Measurements from ENCODE around the gene CARNS1. TPM values are rescaled to one million over a fixed set of nuclear protein-coding genes. Genes with fewer than 3 reads are reported as not detected.
A peak's percentile ranks its signal among the peaks of the same experiment; 100 is the strongest.
"Not testable (repeated sequence)": the region's sequence is repeated elsewhere in the genome, so short reads cannot be mapped to it uniquely, and the experiment has no call there.

Gene CARNS1
- total and polyA plus RNA-seq, 2 of the 13 experiments (the other 11 are each of a cell fraction or from before 2014, with no cell fraction given): not detected

DNA sequence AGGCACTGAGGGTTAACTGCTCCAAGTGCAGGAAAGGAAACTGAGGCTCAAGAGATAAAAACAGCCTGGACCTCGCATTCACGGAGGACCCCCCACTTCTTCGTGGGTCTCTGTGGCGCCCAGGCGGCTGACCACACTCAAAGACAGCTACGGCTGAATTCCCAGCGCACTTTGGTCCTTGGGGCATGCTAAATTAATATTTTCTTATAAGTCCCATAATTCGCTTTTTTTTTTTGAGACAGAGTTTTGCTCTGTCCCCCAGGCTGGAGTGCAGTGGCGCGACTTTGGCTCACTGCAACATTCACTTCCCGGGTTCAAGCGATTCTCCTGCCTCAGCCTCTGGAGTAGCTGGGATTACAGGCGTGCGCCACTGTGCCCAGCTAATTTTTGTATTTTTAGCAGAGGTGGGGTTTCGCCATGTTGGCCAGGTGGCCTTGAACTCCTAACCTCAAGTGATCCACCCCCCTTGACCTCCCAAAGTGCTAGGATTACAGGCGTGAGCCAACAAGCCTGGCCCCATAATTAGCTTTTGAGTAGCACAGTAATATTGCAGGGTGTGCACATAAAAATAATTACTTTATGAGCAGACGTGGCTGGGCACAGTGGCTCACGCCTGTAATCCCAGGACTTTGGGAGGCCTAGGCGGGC, 13.2 kb upstream of the CARNS1 start:
- H2AFZ ChIP-seq (ENCODE audit: low read length); intact Hi-C loops (cut with micrococcal nuclease; ENCODE audit: unreplicated experiment): not testable (repeated sequence)
- peaks cover 14% of the 10 kb centered on the region for H3K79me2 ChIP-seq (ENCODE audit: insufficient read depth, low read length)
- TF ChIP-seq ZBTB38 (CRISPR knock-in tag; IDR thresholded peaks at IDR 0.05) (peak; percentile 67), NR2F6 (IDR thresholded peaks at IDR 0.05) (peak; percentile 68; the same call in 1 of the 2 replicates), NR2F6 (CRISPR knock-in tag; IDR thresholded peaks at IDR 0.05) (peak; percentile 74), RXRA (CRISPR knock-in tag; IDR thresholded peaks at IDR 0.05) (0 out of 2 replicates have a peak, but pooled peaks have one; percentile 5), TAF1 (CRISPR knock-in tag; IDR thresholded peaks at IDR 0.05) (0 out of 2 replicates have a peak, but pooled peaks have one; percentile 31), ZNF232 (CRISPR knock-in tag; IDR thresholded peaks at IDR 0.05; ENCODE audit: borderline replicate concordance) (0 out of 2 replicates have a peak, but pooled peaks have one; percentile 25), NCOR1 (IDR thresholded peaks at IDR 0.05; ENCODE audit: borderline replicate concordance, low read length) (0 out of 2 replicates have a peak, but pooled peaks have one; percentile 26), GATA4 (IDR thresholded peaks at IDR 0.05; ENCODE audit: borderline replicate concordance, low read depth) (0 out of 2 replicates have a peak, but pooled peaks have one; percentile 6), PITX1 (CRISPR knock-in tag; IDR thresholded peaks at IDR 0.05) (peak; percentile 52; the same call in 1 of the 2 replicates), NR2F1 (CRISPR knock-in tag; IDR thresholded peaks at IDR 0.05) (0 out of 4 replicates have a peak, but pooled peaks of 1 of the 2 experiments have one; percentile 22), RARA (CRISPR knock-in tag; IDR thresholded peaks at IDR 0.05) (peak; percentile 72), ZNF224 (CRISPR knock-in tag; IDR thresholded peaks at IDR 0.05) (peak; percentile 32; the same call in 1 of the 2 replicates)
- TF ChIP-seq, protein P1, sequence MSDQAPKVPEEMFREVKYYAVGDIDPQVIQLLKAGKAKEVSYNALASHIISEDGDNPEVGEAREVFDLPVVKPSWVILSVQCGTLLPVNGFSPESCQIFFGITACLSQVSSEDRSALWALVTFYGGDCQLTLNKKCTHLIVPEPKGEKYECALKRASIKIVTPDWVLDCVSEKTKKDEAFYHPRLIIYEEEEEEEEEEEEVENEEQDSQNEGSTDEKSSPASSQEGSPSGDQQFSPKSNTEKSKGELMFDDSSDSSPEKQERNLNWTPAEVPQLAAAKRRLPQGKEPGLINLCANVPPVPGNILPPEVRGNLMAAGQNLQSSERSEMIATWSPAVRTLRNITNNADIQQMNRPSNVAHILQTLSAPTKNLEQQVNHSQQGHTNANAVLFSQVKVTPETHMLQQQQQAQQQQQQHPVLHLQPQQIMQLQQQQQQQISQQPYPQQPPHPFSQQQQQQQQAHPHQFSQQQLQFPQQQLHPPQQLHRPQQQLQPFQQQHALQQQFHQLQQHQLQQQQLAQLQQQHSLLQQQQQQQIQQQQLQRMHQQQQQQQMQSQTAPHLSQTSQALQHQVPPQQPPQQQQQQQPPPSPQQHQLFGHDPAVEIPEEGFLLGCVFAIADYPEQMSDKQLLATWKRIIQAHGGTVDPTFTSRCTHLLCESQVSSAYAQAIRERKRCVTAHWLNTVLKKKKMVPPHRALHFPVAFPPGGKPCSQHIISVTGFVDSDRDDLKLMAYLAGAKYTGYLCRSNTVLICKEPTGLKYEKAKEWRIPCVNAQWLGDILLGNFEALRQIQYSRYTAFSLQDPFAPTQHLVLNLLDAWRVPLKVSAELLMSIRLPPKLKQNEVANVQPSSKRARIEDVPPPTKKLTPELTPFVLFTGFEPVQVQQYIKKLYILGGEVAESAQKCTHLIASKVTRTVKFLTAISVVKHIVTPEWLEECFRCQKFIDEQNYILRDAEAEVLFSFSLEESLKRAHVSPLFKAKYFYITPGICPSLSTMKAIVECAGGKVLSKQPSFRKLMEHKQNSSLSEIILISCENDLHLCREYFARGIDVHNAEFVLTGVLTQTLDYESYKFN (CRISPR knock-in tag; conservative IDR thresholded peaks at IDR 0.05): 0 out of 2 replicates have a peak, but pooled peaks have one; percentile 37
- TF ChIP-seq, protein P2, sequence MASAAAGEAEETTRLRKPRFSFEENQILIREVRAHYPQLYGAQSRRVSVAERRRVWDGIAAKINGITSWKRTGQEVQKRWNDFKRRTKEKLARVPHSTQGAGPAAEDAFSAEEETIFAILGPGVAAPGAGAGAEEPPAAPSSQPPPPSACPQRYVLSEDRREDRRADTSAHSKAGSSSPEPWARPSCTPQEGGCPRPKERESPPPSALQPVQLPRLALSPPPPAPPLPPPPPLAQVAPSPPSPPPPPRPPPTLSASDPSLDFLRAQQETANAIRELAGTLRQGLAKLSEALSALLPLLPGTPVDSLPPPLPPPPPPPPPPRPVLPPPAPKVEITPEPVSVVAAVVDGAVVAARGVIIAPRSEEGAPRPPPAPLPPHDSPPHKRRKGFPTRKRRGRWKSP (CRISPR knock-in tag; IDR thresholded peaks at IDR 0.05): peak; percentile 47; the same call in 1 of the 2 replicates
- TF ChIP-seq, protein P3, sequence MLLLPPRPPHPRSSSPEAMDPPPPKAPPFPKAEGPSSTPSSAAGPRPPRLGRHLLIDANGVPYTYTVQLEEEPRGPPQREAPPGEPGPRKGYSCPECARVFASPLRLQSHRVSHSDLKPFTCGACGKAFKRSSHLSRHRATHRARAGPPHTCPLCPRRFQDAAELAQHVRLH (CRISPR knock-in tag; IDR thresholded peaks at IDR 0.05; ENCODE audit: borderline replicate concordance, low read depth): 0 out of 2 replicates have a peak, but pooled peaks have one; percentile 0
- TF ChIP-seq, protein P4, sequence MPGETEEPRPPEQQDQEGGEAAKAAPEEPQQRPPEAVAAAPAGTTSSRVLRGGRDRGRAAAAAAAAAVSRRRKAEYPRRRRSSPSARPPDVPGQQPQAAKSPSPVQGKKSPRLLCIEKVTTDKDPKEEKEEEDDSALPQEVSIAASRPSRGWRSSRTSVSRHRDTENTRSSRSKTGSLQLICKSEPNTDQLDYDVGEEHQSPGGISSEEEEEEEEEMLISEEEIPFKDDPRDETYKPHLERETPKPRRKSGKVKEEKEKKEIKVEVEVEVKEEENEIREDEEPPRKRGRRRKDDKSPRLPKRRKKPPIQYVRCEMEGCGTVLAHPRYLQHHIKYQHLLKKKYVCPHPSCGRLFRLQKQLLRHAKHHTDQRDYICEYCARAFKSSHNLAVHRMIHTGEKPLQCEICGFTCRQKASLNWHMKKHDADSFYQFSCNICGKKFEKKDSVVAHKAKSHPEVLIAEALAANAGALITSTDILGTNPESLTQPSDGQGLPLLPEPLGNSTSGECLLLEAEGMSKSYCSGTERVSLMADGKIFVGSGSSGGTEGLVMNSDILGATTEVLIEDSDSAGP (CRISPR knock-in tag; IDR thresholded peaks at IDR 0.05; ENCODE audit: borderline replicate concordance): 0 out of 2 replicates have a peak, but pooled peaks have one; percentile 37

More for the DNA sequence above, 13.2 kb upstream of the CARNS1 start:
- peak overlapping the region; percentile 60; the same call in 1 of the 2 replicates for H3K9ac ChIP-seq (ENCODE audit: insufficient read depth, low read depth, low read length)
- FAIRE-seq; H3K9me3 ChIP-seq (ENCODE audit: low read length); ATAC-seq; H3K27me3 ChIP-seq (ENCODE audit: control insufficient read depth in 1 of 2, insufficient read depth in 2 of 2, low read length in 2 of 2); DNase-seq (ENCODE audit: low spot score); H4K20me1 ChIP-seq (ENCODE audit: insufficient read depth, low read length): not testable (repeated sequence)
- WGBS (ENCODE audit: low lambda C conversion rate): 67% methylated on average over 18 of the region's 19 CpGs
- H3K4me1 ChIP-seq (ENCODE audit: insufficient read depth, low read length): peaks cover 58% of the 10 kb centered on the region
- in situ Hi-C loops (cut with HindIII; ENCODE audit: extremely low pct_ligation_motif_present, low pct_unique_long_range_greater_than_20kb): loop anchor here (5.0 kb wide), 2 partner anchors 65 to 105 kb away; partner anchors contain the start of genes CDK2AP2, PITPNM1 and TMEM134
- H3K27ac ChIP-seq (ENCODE audit: extremely low read length, insufficient read depth, low read length): peak overlapping the region; percentile 79
- peaks cover 13 to 19% of the 10 kb centered on the region in 2 experiments; a peak in 3 of 5 replicates for H3K36me3 ChIP-seq (replicated peaks in 1 of 2; ENCODE audit: control insufficient read depth in 1 of 2, insufficient read depth in 2 of 2, low read length in 2 of 2)
- TSS peak; percentile 89 for BruUV-seq (replicated peaks)
- POLR2A ChIA-PET: interaction anchor here (0.6 to 6.2 kb wide), 26 partner anchors 10 to 171 kb away, joined by 3 to 81 read pairs (median 6); partner anchors contain the start of genes AIP, ANKRD13D, CLCF1 and CORO1B
- CTCF ChIA-PET (ENCODE audit: low intra/inter-chr PET ratio, low total read pairs): interaction anchor here (1.0 kb wide), 2 partner anchors 81 to 104 kb away, joined by 3 to 6 read pairs; partner anchors contain the start of genes AIP and PITPNM1
- peak overlapping the region; percentile 42 to 54 (median 51) for H3K4me3 ChIP-seq (replicated peaks in 1 of 3; ENCODE audit: insufficient read depth in 1 of 3, low read depth in 2 of 3, low read length in 3 of 3)
- H3K4me2 ChIP-seq (ENCODE audit: low read depth, low read length): peak overlapping the region; percentile 71
